Mucosa of rectum (tissue), 2 donors: Measurements from ENCODE around the gene SFXN2.

ENCODE experiments used
- H3K27ac ChIP-seq, 2 donors: one replicate each; pipeline ENCODE4 v1.7.0; 2013; ENCODE audit warnings: inconsistent platforms in 2 of 2, low read depth in 2 of 2, low read length in 2 of 2
- H3K27me3 ChIP-seq, 2 donors: one replicate each; pipeline ENCODE4 v1.7.0; 2013; ENCODE audit warnings: low read length in 2 of 2; ENCODE audit not compliant: control insufficient read depth in 2 of 2, insufficient read depth in 2 of 2
- H3K36me3 ChIP-seq, 2 donors: one replicate each; pipeline ENCODE4 v1.7.0; 2013; ENCODE audit warnings: low read length in 2 of 2; ENCODE audit not compliant: control insufficient read depth in 2 of 2, insufficient read depth in 2 of 2
- H3K4me1 ChIP-seq, 2 donors: one replicate each; pipeline ENCODE4 v1.7.0; 2013; ENCODE audit warnings: low read length in 2 of 2, mild to moderate bottlenecking in 1 of 2; ENCODE audit not compliant: control insufficient read depth in 2 of 2, insufficient read depth in 2 of 2
- H3K4me3 ChIP-seq, 2 donors: one replicate each; pipeline ENCODE4 v1.7.0; 2013; ENCODE audit warnings: low read length in 2 of 2
- H3K9ac ChIP-seq, 2 donors: one replicate each; pipeline ENCODE4 v1.7.0; 2013; ENCODE audit warnings: low read length in 2 of 2, low read depth in 1 of 2, mild to moderate bottlenecking in 1 of 2
- H3K9me3 ChIP-seq, 2 donors: one replicate each; pipeline ENCODE4 v1.7.0; 2013; ENCODE audit warnings: low read length in 2 of 2; ENCODE audit not compliant: control insufficient read depth in 2 of 2
- donor health status: healthy.
- donor health status: Normal muscosa, but diverticular disease.

Gene SFXN2

GRCh38 chr10:102781090-102781920 lies 66.9 kb downstream of the SFXN2 start:
- Histone ChIP-seq H3K36me3 (peaks cover 0 to 6% of the 10 kb centered on the region in 2 donors), H3K9ac (no peak overlapping the region), H3K27me3 (no peaks in the 10 kb centered on the region), H3K9me3 (no peaks in the 10 kb centered on the region), H3K4me3 (no peak overlapping the region), H3K27ac (peak overlapping the region; percentile 17 to 52), H3K4me1 (peaks cover 17 to 27% of the 10 kb centered on the region in 2 donors)

- H3K4me1 ChIP-seq, result peaks cover 17 to 24% of the 10 kb centered on the region in 2 donors
- no peaks in the 10 kb centered on the region for H3K27me3 ChIP-seq
- H3K27ac ChIP-seq, result peak overlapping the region; percentile 68
- H3K9me3 ChIP-seq, result no peaks in the 10 kb centered on the region
- H3K36me3 ChIP-seq, result peaks cover 0 to 6% of the 10 kb centered on the region in 2 donors
- H3K9ac ChIP-seq, result peak overlapping the region in 1 of 2 donors; percentile 5
- H3K4me3 ChIP-seq, result no peak overlapping the region
These were observed 67.6 kb downstream of the SFXN2 start for GRCh38 chr10:102781921-102782557.

- H3K9ac ChIP-seq, result peak overlapping the region in 1 of 2 donors; percentile 5
- peaks cover 0 to 6% of the 10 kb centered on the region in 2 donors for H3K36me3 ChIP-seq
- peak overlapping the region; percentile 68 for H3K27ac ChIP-seq
- no peaks in the 10 kb centered on the region for H3K27me3 ChIP-seq
- peaks cover 17 to 24% of the 10 kb centered on the region in 2 donors for H3K4me1 ChIP-seq
- H3K4me3 ChIP-seq, result no peak overlapping the region
- H3K9me3 ChIP-seq, result no peaks in the 10 kb centered on the region
These were observed 68.5 kb downstream of the SFXN2 start for GRCh38 chr10:102782673-102783551.

GRCh38 chr10:102783568-102783967 lies 69.1 kb downstream of the SFXN2 start:
- Histone ChIP-seq H3K27me3 (no peaks in the 10 kb centered on the region), H3K4me3 (no peak overlapping the region), H3K27ac (peak overlapping the region; percentile 68), H3K4me1 (peaks cover 17 to 24% of the 10 kb centered on the region in 2 donors), H3K9ac (no peak overlapping the region), H3K9me3 (no peaks in the 10 kb centered on the region), H3K36me3 (peaks cover 0 to 4% of the 10 kb centered on the region in 2 donors)

- Histone ChIP-seq H3K36me3 (no peaks in the 10 kb centered on the region), H3K9ac (no peak overlapping the region), H3K9me3 (no peaks in the 10 kb centered on the region), H3K27ac (peak overlapping the region in 1 of 2 donors; percentile 74), H3K4me1 (peaks cover 17 to 22% of the 10 kb centered on the region in 2 donors), H3K4me3 (no peak overlapping the region), H3K27me3 (no peaks in the 10 kb centered on the region)
These were observed 71.4 kb downstream of the SFXN2 start for GRCh38 chr10:102785818-102786217.

GRCh38 chr10:102791754-102792395 lies 77.4 kb downstream of the SFXN2 start:
- peaks cover 5 to 10% of the 10 kb centered on the region in 2 donors for H3K4me1 ChIP-seq
- no peaks in the 10 kb centered on the region for H3K27me3 ChIP-seq
- H3K9ac ChIP-seq, result no peak overlapping the region
- no peaks in the 10 kb centered on the region for H3K36me3 ChIP-seq
- no peak overlapping the region for H3K4me3 ChIP-seq
- no peaks in the 10 kb centered on the region for H3K9me3 ChIP-seq
- H3K27ac ChIP-seq, result no peak overlapping the region
